ENCODE data around the gene NSUN7.
"Not testable (repeated sequence)": the region's sequence is repeated elsewhere in the genome, so short reads cannot be mapped to it uniquely, and the experiment has no call there.

Gene NSUN7

DNA sequence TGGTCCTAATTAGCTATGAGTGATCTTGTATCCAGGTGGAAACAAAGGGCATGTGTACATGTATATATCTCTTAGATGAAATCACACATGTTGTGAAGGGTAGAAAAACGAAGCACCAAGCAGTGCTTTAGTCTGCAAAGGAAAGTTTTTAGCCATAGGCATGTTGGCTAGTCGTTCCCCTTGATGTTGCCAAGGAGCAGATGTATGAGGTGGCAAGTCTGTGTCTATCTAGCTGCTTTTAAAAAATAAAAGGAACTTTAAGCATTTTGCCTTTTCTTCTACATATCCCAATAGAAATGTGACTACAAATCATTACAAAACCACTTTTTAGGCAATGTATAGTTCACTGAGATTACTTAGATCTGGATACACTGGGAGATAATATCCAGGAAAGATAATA is 63.1 kb downstream of the NSUN7 start:
- no peak for TF ChIP-seq ZNF274 (IDR thresholded peaks at IDR 0.05; ENCODE audit: low read depth, low read length)
- no peak overlapping the region for H3K4me3 ChIP-seq (ENCODE audit: low read length)

DNA sequence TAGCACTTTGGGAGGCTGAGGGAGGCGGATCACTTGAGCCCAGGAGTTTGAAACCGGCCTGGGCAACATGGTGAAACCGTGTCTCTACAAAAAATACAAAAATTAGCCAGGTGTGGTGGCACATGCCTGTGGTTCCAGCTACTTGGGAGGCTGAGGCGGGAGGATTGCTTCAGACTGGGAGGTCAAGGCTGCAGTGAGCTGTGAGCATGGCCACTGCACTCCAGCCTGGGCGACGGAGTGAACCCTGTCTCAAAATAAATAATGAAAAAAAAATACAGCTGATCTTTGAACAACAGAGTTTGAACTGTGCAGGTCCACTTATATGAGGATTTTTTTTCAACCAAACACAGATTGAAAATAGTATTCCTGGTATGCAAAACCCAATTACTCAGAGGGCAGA is 67.4 kb downstream of the NSUN7 start:
- not testable (repeated sequence) for H3K4me3 ChIP-seq (ENCODE audit: low read length)

DNA sequence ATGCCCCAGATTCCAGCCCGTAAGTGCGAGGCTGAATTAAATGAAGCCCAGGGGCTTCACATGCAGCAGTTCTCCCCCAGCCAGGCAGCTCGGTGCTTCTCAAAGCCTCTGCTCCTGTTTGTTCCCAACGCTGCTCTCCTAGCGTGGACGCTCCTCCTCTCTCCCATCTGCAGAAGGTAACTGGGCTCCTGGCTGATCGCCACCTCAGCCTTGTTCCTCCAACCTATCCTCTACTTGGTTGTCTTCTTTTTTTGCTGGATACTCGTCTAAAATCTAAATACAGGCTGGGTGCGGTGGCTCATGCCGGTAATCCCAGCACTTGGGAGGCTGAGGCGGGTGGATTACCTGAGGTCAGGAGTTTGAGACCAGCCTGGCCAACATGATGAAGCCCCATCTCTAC is 70.3 kb downstream of the NSUN7 start:
- no peak overlapping the region for H3K4me3 ChIP-seq (ENCODE audit: low read length)
- no peak for TF ChIP-seq ZNF274 (IDR thresholded peaks at IDR 0.05; ENCODE audit: low read depth, low read length)

DNA sequence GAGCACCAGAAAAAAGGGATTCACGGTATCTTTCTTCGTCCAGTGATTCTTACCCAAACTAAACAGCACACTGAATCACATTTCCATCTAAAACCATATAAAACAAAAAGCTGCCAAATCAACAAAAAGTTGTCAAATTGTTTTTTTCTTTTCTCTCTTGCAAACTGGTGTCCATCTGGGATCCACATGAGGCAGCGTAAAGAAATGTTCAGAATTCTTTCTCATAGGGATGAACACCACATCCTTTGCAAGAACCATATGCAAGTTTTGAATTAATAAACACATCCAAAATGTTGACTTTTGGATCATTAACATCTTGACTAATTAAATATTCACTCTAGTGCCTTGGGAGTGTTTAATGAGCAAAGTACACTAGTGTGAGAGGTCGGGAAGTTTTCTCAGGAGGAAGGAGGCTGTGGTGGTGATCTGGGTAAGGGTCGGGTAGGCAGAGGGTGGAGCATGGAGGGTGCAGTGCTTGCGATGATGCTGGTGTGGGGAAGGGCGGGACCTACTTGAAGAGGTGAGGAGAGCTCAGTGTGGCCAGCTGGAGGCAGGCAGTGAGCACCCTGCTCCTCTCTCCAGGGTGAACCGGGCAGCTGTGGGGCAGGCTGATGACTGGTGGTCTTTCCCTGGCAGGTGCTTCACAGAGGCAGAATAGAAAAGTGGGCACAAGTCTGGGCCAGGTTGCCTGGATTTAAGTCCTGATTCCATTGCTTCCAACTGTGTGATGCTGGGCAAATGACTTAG is 72.8 kb downstream of the NSUN7 start:
- H3K4me3 ChIP-seq (ENCODE audit: low read length) = no peak overlapping the region
- no peak for TF ChIP-seq ZNF274 (IDR thresholded peaks at IDR 0.05; ENCODE audit: low read depth, low read length)

DNA sequence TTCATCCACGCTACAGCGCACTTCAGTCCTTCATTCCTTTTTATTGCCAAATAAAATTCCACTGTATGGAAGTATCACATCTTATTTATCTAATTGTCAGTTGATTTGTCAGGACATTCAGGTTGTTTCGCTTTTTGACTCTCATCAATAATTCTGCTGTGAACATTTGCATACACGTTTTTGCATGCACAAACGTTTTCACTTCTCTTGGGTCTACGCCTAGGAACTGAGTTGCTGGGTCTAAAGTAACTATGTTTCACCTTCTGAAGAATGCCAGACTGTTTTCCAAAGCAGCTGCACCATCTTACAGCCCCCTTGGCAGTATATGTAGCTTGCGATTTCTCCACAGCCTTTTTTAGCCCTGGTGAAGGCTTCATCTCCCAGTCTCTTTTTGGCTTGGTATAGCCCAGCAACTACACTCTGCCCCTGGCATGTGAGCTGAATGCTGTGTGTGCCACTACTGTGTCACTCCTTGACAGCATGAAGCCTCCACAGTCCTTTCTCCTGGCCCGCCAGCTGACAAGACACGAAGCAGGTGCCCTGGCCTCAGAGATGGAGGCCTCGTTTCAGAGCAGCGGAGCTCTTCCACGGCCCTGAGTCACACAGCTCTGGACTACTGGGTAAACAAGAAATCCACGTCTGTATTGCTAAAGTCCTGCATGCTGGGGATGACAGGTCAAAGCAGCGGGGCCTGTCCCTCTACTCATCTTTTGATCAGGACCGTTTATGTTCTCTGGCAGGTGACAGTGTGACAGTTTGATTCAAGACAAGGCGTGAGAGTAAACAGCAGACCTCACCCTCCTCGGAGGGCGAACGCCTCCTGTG is 75.5 kb downstream of the NSUN7 start:
- no peak for TF ChIP-seq ZNF274 (IDR thresholded peaks at IDR 0.05; ENCODE audit: low read depth, low read length)
- no peak overlapping the region; the same call in 1 of the 2 replicates for H3K4me3 ChIP-seq (ENCODE audit: low read length)

DNA sequence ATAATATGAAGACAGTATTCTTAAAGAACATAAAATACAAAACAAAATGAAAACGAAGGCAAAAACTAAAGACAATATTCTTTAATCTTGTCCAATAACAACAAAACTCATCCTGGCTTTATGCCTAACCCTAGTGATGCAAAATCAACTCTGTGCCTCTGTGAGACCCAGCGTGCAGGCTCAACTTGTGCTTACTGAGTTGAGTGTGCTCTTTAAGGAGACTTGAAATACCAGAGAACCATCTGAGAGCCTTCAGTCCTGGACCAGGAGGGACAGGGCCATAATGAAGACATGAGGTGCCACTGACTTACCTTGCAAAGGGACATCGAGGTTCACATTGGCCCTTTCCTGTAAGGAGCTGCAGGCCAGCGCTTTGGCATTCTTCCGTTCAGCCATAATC is 77.1 kb downstream of the NSUN7 start:
- H3K4me3 ChIP-seq (ENCODE audit: low read length) = no peak overlapping the region
- TF ChIP-seq ZNF274 (IDR thresholded peaks at IDR 0.05; ENCODE audit: low read depth, low read length) = no peak

DNA sequence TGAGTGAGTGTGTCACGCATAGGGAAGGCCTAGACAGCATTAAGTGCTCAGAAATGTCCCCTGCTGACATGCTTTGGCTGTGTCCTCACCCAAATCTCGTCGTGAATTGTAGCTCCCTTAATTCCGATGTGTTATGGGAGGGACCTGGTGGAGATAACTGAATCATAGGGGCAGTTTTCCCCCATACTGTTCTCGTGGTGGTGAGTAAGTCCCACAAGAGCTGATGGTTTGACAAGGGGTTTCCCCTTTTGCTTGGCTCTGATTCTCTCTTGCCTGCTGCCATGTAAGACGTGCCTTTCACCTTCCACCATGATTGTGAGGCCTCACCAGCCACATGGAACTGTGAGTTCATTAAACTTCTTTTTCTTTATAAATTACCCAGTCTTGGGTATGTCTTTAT is 78.0 kb downstream of the NSUN7 start:
- H3K4me3 ChIP-seq (ENCODE audit: low read length) = no peak overlapping the region
- TF ChIP-seq ZNF274 (IDR thresholded peaks at IDR 0.05; ENCODE audit: low read depth, low read length) = no peak

DNA sequence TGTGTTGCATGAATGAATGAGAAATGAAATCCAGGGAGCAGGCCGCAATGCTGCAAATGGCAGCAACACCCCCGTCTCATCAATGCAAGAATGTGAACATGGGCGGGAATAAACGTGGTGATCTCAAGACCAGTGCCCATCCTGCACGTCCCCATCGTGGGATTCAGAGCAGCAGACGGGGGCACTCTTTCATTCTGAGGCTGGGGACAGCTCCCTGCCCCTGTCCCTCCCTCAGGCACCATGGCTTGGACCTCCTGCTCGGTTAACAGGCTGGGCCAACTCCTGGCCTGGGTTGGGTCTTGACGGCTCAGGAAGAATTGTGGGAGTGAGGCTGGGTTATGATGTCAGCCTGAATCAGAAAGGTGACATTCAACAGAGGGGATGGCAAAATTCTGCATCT is 78.9 kb downstream of the NSUN7 start:
- TF ChIP-seq ZNF274 (IDR thresholded peaks at IDR 0.05; ENCODE audit: low read depth, low read length) = no peak
- H3K4me3 ChIP-seq (ENCODE audit: low read length) = no peak overlapping the region

DNA sequence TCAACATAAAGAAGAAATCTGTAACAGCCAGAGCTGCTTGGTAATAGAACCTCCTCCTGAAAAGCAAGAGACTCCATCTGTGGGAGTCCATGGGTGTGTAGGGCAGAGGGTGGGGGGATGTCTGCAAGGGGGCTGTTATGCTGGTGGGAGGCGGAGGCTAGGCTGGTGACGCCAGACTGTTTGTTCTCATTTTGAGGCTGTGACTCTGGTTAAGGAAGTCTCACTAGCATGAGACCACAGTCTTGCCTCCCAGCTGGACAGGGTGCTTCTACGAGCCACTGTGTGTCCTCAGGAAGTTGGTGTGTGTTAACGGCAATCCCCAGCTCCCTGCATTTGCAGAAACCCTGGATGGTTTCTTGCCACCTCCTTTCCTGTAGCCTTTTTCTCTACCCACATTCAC is 79.8 kb downstream of the NSUN7 start:
- H3K4me3 ChIP-seq (ENCODE audit: low read length) = no peak overlapping the region
- TF ChIP-seq ZNF274 (IDR thresholded peaks at IDR 0.05; ENCODE audit: low read depth, low read length) = no peak

DNA sequence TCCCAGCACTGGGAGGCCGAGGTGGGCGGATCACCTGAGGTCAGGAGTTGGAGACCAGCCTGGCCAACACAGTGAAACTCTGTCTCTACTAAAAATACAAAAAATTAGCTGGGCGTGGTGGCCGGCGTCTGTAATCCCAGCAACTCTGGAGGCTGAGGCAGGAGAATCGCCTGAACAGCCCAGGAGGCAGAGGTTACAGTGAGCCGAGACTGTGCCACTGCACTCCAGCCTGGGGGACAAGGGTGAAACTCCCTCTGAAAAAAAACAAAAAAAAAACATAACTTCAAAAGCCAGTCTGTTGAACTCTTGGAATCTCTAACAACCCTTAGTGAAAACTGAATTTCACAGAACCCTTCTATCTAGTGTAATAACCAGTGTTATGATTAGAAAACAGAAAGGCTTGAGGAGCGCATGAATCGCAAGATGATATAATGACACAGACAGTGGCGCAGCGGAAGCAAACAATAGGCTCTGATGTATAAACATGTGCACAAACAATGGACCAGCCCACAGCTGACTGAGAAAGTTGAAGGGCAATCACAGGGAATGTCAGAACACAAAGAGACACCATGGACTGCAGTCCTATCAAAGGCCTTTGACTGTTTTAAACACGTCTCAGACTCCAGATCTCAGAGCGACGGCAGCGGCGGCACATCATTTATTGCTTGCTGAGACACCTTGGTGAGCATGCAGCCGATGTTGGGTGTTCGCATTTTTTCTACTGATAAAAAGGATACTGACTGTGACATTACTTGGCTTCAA is 81.6 kb downstream of the NSUN7 start:
- no peak overlapping the region for H3K4me3 ChIP-seq (ENCODE audit: low read length)
- no peak for TF ChIP-seq ZNF274 (IDR thresholded peaks at IDR 0.05; ENCODE audit: low read depth, low read length)

DNA sequence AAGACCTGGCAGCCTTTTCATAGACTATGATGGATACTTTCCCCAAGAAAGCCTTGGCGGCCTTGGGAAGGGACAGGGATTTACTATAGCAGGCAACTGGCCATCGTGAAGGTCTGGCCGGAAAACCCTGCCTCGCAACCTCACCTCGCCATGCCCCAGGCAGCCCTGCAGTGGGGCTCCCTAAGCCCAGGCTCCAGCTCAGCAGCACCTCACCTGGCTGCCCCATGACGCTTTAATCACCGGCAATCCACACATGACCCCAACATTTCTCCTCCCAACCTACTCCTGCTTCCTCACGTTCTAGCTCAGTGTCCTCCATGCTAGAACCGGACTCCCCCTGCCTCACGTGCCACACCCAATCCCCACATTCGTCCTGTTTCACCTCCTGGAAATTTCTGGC is 82.4 kb downstream of the NSUN7 start:
- no peak overlapping the region for H3K4me3 ChIP-seq (ENCODE audit: low read length)
- TF ChIP-seq ZNF274 (IDR thresholded peaks at IDR 0.05; ENCODE audit: low read depth, low read length) = no peak

DNA sequence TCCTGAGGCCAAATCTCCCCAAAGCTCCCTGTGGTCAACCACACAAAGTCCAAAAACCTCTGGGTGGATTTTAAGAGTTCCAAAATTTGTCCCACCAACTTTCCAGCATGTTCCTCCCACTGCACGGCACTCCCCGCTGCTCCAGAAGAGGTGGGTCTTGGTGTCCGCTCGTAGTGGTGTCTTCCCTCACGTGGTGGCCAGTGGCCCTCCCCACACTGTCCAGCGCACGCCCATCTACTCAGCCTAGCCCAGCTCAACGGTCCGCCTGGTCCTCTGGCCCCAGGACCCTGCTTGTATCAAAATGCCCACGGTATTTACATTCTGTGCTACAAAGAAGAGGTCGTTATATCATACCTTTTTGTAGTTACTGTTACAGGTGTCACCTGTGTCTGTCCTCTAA is 83.5 kb downstream of the NSUN7 start:
- no peak overlapping the region for H3K4me3 ChIP-seq (ENCODE audit: low read length)
- no peak for TF ChIP-seq ZNF274 (IDR thresholded peaks at IDR 0.05; ENCODE audit: low read depth, low read length)

DNA sequence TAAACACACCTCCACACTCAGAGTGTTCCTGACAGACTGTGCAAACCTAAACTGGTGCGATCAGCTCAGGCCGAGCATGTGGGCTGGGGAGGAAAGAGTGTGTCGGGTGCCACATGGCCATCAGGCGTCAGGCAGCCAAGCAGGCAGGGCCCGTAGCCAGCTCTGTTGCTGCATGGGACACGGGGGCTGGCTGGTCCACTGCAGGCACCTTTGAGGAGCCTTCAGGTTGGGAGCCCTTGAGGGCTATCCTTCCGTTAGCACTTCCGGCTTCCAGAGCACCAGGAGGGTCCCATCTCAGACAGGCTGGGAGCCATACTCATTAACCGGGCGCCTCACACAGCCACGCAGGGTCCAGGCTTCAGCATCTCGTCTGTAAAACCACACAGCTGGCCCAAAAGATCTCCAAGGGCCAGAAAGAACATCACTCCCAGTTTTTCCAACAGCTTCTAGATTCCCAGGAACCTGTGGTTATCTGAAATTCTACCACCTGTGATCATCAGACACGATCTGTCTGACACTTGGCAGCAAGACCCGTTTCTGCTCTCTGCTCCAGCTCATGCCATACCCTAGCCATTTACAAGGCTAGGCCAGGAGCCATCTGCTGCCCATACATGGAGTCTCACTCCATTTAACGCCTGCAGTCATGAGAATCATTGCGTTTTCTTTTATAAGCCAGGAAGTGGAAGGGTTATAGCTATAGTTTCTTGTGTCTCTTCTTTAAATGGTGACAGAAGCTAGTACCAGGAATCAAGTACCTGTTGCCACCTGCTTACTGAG is 87.5 kb downstream of the NSUN7 start:
- TF ChIP-seq ZNF274 (IDR thresholded peaks at IDR 0.05; ENCODE audit: low read depth, low read length) = no peak
- no peak overlapping the region for H3K4me3 ChIP-seq (ENCODE audit: low read length)

DNA sequence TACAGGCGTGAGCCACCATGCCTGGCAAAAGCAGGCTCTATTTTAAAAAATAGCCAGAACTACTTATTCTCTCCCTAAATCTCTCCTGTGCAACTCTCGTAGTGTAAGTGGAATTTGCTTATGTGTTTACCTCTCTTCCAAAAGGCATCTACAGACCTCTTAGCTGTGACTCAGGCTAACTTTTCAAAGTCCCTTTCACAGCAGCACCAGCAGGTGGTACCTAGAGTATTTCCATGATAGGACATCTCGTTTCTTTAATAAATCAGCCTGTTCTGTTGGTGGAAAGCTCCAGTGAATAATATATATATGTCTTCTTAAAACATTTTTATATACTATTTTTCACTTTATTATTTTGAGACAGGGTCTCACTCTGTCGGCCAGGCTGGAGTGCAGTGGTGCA is 89.0 kb downstream of the NSUN7 start:
- TF ChIP-seq ZNF274 (IDR thresholded peaks at IDR 0.05; ENCODE audit: low read depth, low read length) = no peak
- H3K4me3 ChIP-seq (ENCODE audit: low read length) = no peak overlapping the region
